ENCODE data around the gene ABCB11. TPM values are rescaled to one million over a fixed set of nuclear protein-coding genes. Genes with fewer than 3 reads are reported as not detected.
"Not testable (repeated sequence)": the region's sequence is repeated elsewhere in the genome, so short reads cannot be mapped to it uniquely, and the experiment has no call there.

The ABCB11 gene
- polyA plus RNA-seq, 2 donors = 0.01 to 0.04 TPM

GRCh38 chr2:168892327-168892726 lies 138.8 kb downstream of the ABCB11 start:
- Histone ChIP-seq H3K27me3 (ENCODE audit: control insufficient read depth in 1 of 2, insufficient read depth in 2 of 2, low read length in 2 of 2) (no peaks in the 10 kb centered on the region), H3K36me3 (ENCODE audit: control insufficient read depth in 2 of 2, insufficient read depth in 2 of 2, low read length in 1 of 2) (no peaks in the 10 kb centered on the region)
- 84 to 86% methylated on average over 3 of the region's 3 CpGs for WGBS, 2 donors

GRCh38 chr2:168890006-168890782 lies 140.9 kb downstream of the ABCB11 start, which contains the start of gene SPC25:
TSS of gene SPC25 (minus strand) at chr2:168890430. CDS start at chr2:168889519, 911 bp downstream.
- Histone ChIP-seq H3K36me3 (ENCODE audit: control insufficient read depth in 2 of 2, insufficient read depth in 2 of 2, low read length in 1 of 2) (no peaks in the 10 kb centered on the region), H3K4me3 (ENCODE audit: low read depth in 1 of 2, low read length in 2 of 2) (peak within 1 kb of the TSS; percentile 71 to 73), H3K9me3 (ENCODE audit: control insufficient read depth in 2 of 2, insufficient read depth in 1 of 2, low read depth in 1 of 2, low read length in 1 of 2) (no peaks in the 10 kb centered on the region), H3K4me1 (ENCODE audit: control insufficient read depth in 2 of 2, insufficient read depth in 2 of 2, low read length in 1 of 2) (no peaks in the 10 kb centered on the region), H3K27me3 (ENCODE audit: control insufficient read depth in 1 of 2, insufficient read depth in 2 of 2, low read length in 2 of 2) (no peaks in the 10 kb centered on the region), H3K27ac (ENCODE audit: low read depth in 2 of 2, low read length in 1 of 2) (no peak within 1 kb of the TSS)
- WGBS, 2 donors = 1 to 2% methylated on average over 38 of the region's 38 CpGs

More at GRCh38 chr2:168892327-168892726, 138.8 kb downstream of the ABCB11 start:
- no peak overlapping the region for H3K4me3 ChIP-seq (ENCODE audit: low read depth in 1 of 2, low read length in 2 of 2)
- no peak overlapping the region for H3K27ac ChIP-seq (ENCODE audit: low read depth in 2 of 2, low read length in 1 of 2)
- H3K4me1 ChIP-seq (ENCODE audit: control insufficient read depth in 2 of 2, insufficient read depth in 2 of 2, low read length in 1 of 2) = no peaks in the 10 kb centered on the region
- H3K9me3 ChIP-seq (ENCODE audit: control insufficient read depth in 2 of 2, insufficient read depth in 1 of 2, low read depth in 1 of 2, low read length in 1 of 2) = no peaks in the 10 kb centered on the region

DNA sequence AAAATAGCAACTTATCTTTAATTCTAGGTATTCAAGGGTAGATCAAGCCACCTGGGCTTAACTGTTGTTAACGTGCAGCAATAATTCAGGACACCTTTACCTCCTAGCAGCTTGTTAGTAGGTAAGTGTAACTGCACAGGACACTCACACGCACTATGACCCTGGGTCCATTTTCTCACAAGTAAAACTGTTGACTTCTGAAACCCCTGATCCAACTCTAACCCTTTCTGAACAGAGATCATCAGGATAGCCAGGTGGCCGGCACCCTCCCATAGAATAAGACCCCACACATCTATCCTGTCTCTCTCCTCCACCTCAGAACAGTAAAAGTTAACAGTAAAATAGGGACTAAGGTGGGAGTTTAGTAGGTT lies 141.5 kb downstream of the ABCB11 start:
- H3K4me3 ChIP-seq (ENCODE audit: low read depth in 1 of 2, low read length in 2 of 2) = peak overlapping the region; percentile 71 to 73
- 24 to 31% methylated on average over 3 of the region's 3 CpGs for WGBS, 2 donors
- no peaks in the 10 kb centered on the region for H3K4me1 ChIP-seq (ENCODE audit: control insufficient read depth in 2 of 2, insufficient read depth in 2 of 2, low read length in 1 of 2)
- no peaks in the 10 kb centered on the region for H3K27me3 ChIP-seq (ENCODE audit: control insufficient read depth in 1 of 2, insufficient read depth in 2 of 2, low read length in 2 of 2)
- H3K36me3 ChIP-seq (ENCODE audit: control insufficient read depth in 2 of 2, insufficient read depth in 2 of 2, low read length in 1 of 2) = no peaks in the 10 kb centered on the region
- H3K27ac ChIP-seq (ENCODE audit: low read depth in 2 of 2, low read length in 1 of 2) = no peak overlapping the region
- no peaks in the 10 kb centered on the region for H3K9me3 ChIP-seq (ENCODE audit: control insufficient read depth in 2 of 2, insufficient read depth in 1 of 2, low read depth in 1 of 2, low read length in 1 of 2)

DNA sequence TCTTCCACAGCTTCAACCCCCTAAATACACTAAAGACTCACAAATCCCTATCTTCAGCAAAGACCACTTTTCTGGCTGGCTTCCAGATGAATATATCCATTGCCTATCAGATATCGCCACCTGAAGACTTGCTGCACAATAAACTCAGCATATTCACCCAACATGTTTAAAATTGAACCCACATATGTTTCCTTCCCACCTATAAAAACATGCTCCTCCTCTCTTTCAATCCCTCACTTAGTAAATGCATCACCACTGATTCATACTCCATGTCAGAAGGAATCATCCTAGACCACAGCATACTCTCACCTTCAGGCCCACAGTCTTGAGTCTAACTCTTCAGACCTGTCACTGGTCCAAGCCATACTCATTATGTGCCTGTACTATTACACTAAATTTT lies 146.1 kb downstream of the ABCB11 start:
- no peaks in the 10 kb centered on the region for H3K36me3 ChIP-seq (ENCODE audit: control insufficient read depth in 2 of 2, insufficient read depth in 2 of 2, low read length in 1 of 2)
- no peaks in the 10 kb centered on the region for H3K27me3 ChIP-seq (ENCODE audit: control insufficient read depth in 1 of 2, insufficient read depth in 2 of 2, low read length in 2 of 2)
- WGBS, 2 donors = 96 to 99% methylated on average over 1 of the region's 1 CpG
- no peaks in the 10 kb centered on the region for H3K9me3 ChIP-seq (ENCODE audit: control insufficient read depth in 2 of 2, insufficient read depth in 1 of 2, low read depth in 1 of 2, low read length in 1 of 2)
- H3K27ac ChIP-seq (ENCODE audit: low read depth in 2 of 2, low read length in 1 of 2) = no peak overlapping the region
- no peaks in the 10 kb centered on the region for H3K4me1 ChIP-seq (ENCODE audit: control insufficient read depth in 2 of 2, insufficient read depth in 2 of 2, low read length in 1 of 2)
- no peak overlapping the region for H3K4me3 ChIP-seq (ENCODE audit: low read depth in 1 of 2, low read length in 2 of 2)

- H3K27ac ChIP-seq (ENCODE audit: low read depth in 2 of 2, low read length in 1 of 2); H3K27me3 ChIP-seq (ENCODE audit: control insufficient read depth in 1 of 2, insufficient read depth in 2 of 2, low read length in 2 of 2); H3K36me3 ChIP-seq (ENCODE audit: control insufficient read depth in 2 of 2, insufficient read depth in 2 of 2, low read length in 1 of 2); H3K4me1 ChIP-seq (ENCODE audit: control insufficient read depth in 2 of 2, insufficient read depth in 2 of 2, low read length in 1 of 2); H3K9me3 ChIP-seq (ENCODE audit: control insufficient read depth in 2 of 2, insufficient read depth in 1 of 2, low read depth in 1 of 2, low read length in 1 of 2); H3K4me3 ChIP-seq (ENCODE audit: low read depth in 1 of 2, low read length in 2 of 2): not testable (repeated sequence)
- WGBS, 2 donors = 94 to 95% methylated on average over 12 of the region's 12 CpGs
Observed at GRCh38 chr2:168882163-168882562, 149.0 kb downstream of the ABCB11 start.

DNA sequence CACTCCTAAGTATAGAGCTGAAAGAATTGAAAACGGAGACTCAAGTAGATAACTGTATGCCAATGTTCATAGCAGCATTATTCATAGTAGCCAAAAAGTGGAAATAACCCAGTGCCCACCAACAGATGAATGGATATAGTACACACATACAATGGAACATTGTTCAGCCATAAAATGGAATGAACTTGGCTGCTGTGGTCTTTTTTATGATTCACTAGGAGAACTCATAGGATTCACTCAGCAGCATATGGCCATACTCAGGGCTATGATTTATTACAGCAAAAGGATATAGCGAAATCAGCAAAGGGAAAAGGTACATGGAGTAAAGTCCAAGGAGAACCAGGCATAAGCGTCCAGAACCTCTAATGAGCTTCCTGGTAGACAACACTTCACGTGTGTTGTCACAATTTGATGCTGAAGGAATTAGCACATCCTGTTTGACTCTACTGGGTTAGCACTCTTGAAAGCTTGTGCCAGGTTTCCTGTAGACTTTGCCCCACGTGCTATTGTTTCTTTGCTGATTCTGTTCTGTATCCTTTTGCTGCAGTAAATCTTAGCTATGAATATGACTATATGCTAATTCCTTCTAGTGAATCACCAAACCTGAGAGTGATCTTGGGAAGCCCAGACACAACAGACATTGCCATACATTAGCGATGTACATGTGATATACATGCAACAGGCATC lies 156.6 kb downstream of the ABCB11 start:
- H3K27ac ChIP-seq (ENCODE audit: low read depth in 2 of 2, low read length in 1 of 2) = no peak overlapping the region
- 85 to 92% methylated on average over 6 of the region's 6 CpGs for WGBS, 2 donors

GRCh38 chr2:168870824-168871223 lies 160.3 kb downstream of the ABCB11 start:
- not testable (repeated sequence) for H3K4me1 ChIP-seq (ENCODE audit: control insufficient read depth in 2 of 2, insufficient read depth in 2 of 2, low read length in 1 of 2); H3K4me3 ChIP-seq (ENCODE audit: low read depth in 1 of 2, low read length in 2 of 2)
- 92 to 97% methylated on average over 4 of the region's 4 CpGs for WGBS, 2 donors

More for the DNA sequence above, 156.6 kb downstream of the ABCB11 start:
- Histone ChIP-seq H3K4me1 (ENCODE audit: control insufficient read depth in 2 of 2, insufficient read depth in 2 of 2, low read length in 1 of 2) (no peaks in the 10 kb centered on the region), H3K36me3 (ENCODE audit: control insufficient read depth in 2 of 2, insufficient read depth in 2 of 2, low read length in 1 of 2) (no peaks in the 10 kb centered on the region), H3K9me3 (ENCODE audit: control insufficient read depth in 2 of 2, insufficient read depth in 1 of 2, low read depth in 1 of 2, low read length in 1 of 2) (no peaks in the 10 kb centered on the region), H3K27me3 (ENCODE audit: control insufficient read depth in 1 of 2, insufficient read depth in 2 of 2, low read length in 2 of 2) (no peaks in the 10 kb centered on the region), H3K4me3 (ENCODE audit: low read depth in 1 of 2, low read length in 2 of 2) (no peak overlapping the region)

More at GRCh38 chr2:168870824-168871223, 160.3 kb downstream of the ABCB11 start:
- H3K27ac ChIP-seq (ENCODE audit: low read depth in 2 of 2, low read length in 1 of 2); H3K36me3 ChIP-seq (ENCODE audit: control insufficient read depth in 2 of 2, insufficient read depth in 2 of 2, low read length in 1 of 2); H3K9me3 ChIP-seq (ENCODE audit: control insufficient read depth in 2 of 2, insufficient read depth in 1 of 2, low read depth in 1 of 2, low read length in 1 of 2); H3K27me3 ChIP-seq (ENCODE audit: control insufficient read depth in 1 of 2, insufficient read depth in 2 of 2, low read length in 2 of 2): not testable (repeated sequence)

Other genes starting within 250 kb of the ABCB11 start
- gene NOSTRIN, start 228.7 kb downstream of the ABCB11 start, polyA plus RNA-seq = 1 to 10 TPM; 3.4 to 6.3 TPM
- gene SPC25, start 140.9 kb downstream of the ABCB11 start, polyA plus RNA-seq = 1 to 10 TPM; 4.1 to 6.4 TPM
- under 1 TPM in 1 of 2 donors, not detected in 1; 0.01 TPM for gene G6PC2, start 130.0 kb downstream of the ABCB11 start, polyA plus RNA-seq
- gene DHRS9, start 38.2 kb upstream of the ABCB11 start, polyA plus RNA-seq = 10 to 100 TPM in 1 of 2 donors, 1 to 10 TPM in 1; 9.2 to 33.4 TPM

All from esophagus (tissue), 2 donors.